Hypothalamus (tissue), 51 donors: ENCODE measurements around the gene NCAPH2.
"Not testable (repeated sequence)": the region's sequence is repeated elsewhere in the genome, so short reads cannot be mapped to it uniquely, and the experiment has no call there.

Experiments
- DNase-seq, 51 donors: peaks; one replicate each; lab custom pipeline; 2025; lab: John Stamatoyannopoulos, UW

The NCAPH2 gene

GRCh38 chr22:50527921-50528681 is 20.1 kb downstream of the NCAPH2 start:
- DNase-seq, result no peak

DNA sequence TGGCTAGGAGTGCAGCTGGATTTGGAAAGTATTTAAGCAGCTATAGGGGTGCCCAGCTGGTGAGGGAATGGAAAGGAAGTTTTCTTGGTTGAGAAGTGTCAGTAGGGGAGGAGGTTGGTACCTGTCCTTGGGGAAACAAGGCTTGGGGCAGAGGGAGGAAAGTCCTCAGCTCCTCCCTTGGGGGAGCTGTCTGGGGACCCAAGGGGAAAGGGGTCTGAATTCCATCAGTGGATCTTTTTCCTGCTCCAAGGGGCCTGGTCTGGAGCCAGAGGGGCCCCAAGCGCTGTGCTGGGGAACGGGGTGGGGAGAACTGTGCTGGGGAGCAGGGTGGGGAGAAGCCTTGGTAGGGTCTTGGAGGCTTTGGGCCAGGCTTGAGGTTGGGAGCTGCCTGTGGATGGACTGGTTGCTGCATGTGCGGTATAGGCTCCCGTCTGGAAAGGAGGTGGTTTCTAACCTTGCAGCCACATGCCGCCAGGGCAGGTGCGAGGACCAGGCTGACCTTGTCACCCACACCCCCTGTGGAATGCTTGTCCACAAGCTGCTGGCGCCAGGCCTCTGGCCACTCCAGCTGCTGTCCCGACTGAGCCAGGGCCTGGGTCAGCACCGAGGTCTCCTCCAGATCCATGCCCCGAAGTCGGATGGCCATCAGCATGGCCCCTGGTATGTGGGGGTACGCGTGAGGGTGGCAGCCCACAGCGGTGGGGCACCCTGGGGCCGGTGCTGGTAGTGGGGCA is 20.8 kb downstream of the NCAPH2 start:
- DNase-seq, result no peak

- DNase-seq, result no peak
Observed at GRCh38 chr22:50529416-50529896, 21.4 kb downstream of the NCAPH2 start.

GRCh38 chr22:50529897-50530579 is 22.0 kb downstream of the NCAPH2 start, which contains the start of gene TYMP:
Gene TYMP, minus strand, starts transcription at chr22:50530012. Its CDS starts 303 bp downstream, at chr22:50529709.
- DNase-seq, result peak in 3 of 51 donors; percentile 16 to 40 (median 18)

- no peak for DNase-seq
Observed at GRCh38 chr22:50530580-50530876, 22.5 kb downstream of the NCAPH2 start.

DNA sequence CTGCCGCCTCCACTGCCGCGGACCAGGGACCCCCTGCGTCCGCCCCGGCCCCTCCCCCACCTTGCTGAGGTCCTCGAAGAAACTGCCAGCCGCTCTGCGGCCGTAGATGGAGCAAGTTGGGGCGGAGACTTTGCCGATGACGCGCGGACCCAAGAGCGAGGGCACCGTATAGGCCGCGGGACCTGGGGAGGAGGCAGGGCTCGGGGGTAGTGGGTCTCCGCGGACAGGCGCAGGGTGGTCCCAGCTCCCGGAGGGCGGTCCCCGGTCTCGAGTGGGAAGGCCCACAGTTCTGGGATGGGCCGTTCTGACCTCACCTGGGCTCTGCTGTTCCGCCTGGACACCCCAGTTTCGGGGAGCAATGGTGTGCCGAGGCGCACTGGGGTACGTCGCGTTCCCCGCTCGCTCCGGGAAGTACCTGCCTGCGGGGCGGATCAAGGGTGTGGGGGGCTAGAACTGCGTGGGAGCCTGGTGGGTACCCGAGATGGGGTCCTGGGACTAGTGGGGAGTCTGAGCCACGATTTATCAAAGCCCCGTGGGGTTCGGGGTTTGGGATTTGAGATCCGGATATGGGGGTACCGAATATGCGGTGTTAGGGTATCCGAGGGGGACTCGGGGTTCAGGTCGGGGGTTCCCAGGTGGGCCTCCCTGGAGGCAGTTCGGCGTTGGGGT is 23.0 kb downstream of the NCAPH2 start:
- DNase-seq, result peak in 3 of 51 donors; percentile 26 to 36 (median 26)

GRCh38 chr22:50531546-50531961 is 23.5 kb downstream of the NCAPH2 start:
- DNase-seq, result no peak

GRCh38 chr22:50531962-50532674 is 24.1 kb downstream of the NCAPH2 start:
- DNase-seq, result peak in 1 of 51 donors; percentile 39

DNA sequence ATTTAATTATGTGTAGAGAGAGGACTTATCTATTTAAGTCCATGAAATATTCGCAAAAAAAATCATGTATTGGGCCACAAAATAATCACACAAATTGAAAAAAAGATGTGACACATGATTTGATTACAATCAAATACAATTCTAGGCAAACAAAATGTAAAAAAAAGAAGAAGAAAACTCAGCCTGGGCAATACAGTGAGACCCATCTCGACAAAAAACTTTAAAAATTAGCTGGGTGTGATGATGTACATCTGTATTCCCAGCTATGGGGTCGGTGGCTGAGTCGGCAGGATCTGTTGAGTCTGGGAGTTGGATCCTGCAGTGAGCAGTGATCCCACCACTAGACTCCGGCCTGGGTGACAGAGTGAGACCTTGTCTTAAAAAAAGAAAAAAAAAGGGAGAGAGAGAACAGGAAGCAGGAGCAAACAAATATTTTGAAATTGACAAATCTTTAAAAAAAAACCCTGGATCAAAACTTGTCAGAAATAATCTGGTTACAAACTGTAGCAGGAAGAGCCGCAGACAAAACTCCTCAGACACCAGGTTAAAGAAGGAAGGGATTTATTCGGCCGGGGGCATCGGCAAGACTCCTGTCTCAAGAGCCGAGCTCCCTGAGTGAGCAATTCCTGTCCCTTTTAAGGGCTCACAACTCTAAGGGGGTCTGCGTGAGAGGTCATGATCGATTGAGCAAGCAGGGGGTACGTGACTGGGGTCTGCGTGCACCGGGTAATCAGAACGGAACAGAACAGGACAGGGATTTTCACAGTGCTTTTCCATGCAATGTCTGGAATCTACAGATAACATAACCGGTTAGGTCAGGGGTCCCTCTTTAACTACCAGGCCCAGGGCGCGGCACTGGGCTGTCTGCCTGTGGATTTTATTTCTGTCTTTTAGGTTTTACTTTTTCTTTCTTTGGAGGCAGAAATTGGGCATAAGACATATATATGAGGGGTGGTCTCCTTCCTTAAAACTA is 25.1 kb downstream of the NCAPH2 start:
- DNase-seq, result no peak

DNA sequence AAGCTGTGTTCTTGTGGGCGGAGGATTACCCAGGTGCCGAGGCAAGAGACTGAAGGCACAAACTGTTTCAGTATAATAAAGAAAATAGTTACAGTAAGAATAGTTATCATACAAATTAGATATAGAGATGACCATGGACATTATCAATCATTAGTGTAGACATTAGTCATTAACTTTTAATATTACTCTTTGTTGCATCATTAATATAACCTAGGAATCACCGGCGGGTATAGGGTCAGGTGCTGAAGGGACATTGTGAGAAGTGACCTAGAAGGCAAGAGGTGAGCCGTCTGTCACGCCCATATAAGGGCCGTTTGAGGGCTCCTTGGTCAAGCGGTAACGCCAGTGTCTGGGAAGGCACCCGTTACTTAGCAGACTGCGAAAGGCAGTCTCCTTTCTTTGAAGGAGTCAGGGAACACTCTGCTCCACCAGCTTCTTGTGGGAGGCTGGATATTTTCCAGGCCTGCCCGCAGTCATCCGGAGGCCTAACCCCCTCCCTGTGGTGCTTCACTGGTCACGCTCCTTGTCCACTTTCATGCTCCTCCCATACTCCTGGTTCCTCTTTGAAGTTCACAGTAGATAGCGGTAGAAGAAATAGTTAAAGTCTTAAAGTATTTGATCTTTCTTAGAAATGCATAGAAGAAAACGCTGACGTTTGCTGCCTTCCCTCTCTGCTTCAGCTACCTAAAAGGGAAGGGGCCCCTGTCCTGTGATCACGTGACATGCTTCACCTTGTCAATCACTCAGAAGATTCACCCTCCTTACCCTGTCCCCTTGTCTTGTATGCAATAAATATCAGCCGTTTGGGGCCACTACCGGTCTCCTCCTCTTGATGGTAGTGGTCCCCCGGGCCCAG is 26.1 kb downstream of the NCAPH2 start:
- not testable (repeated sequence) for DNase-seq

DNA sequence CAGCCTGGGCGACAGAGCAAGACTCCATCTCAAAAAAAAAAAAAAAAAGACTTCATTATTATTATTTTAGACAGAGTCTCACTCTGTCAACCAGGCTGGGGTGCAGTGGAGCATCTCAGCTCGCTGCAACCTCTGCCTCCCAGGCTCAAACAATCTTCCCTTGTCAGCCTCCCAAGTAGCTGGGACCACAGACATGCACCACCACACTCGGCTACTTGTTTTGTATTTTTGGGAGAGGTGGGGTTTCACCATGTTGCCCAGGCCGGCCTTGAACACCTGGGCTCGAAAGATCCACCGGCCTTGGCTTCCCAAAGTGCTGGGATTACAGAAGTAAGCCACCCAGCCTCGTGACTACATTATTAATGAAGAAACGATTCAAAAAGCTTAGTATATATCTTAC is 27.1 kb downstream of the NCAPH2 start:
- DNase-seq, result no peak

- DNase-seq, result no peak
Observed at GRCh38 chr22:50536226-50536625, 28.2 kb downstream of the NCAPH2 start.

DNA sequence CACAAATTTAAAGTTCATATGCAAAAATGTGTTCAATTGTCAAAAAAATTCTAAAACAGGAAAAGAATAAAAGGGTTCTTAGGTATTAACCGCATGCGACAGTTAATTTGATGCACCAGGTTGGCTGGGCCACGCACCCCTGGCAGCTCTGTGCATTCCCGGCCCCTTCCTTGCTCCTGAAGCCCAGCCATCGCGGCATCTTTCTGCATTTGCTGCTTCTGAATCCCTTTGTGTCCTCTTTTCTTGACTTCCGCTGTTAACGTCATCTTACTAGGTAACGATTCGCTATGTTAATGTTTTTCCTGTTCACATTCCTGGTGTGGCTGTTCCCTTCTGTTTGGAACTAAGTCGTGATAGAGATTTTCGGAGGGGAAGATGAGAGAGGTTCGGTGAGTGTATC is 29.7 kb downstream of the NCAPH2 start:
- no peak for DNase-seq

DNA sequence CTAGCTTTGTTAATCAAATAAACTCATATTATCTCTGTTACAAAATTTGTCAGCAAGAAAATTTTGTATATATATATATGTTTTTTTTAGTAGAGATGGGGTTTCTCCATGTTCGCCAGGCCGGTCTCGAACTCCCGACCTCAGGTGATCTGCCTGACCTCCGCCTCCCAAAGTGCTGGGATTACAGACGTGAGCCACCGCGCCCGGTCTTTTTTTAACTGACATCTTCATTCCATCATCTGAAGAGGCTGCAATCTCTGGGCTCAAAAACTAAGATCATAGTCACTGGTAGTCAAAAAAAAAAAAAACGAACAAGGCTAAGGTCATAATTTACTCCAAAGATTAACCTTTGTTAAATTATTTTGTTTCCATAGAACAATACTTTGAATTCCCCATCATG is 32.4 kb downstream of the NCAPH2 start:
- no peak for DNase-seq

GRCh38 chr22:50541667-50542026 is 33.6 kb downstream of the NCAPH2 start:
- not testable (repeated sequence) for DNase-seq

GRCh38 chr22:50542416-50542927 is 34.4 kb downstream of the NCAPH2 start:
- no peak for DNase-seq

- peak in 25 of 51 donors; percentile 21 to 74 (median 46) for DNase-seq
Observed at GRCh38 chr22:50544078-50544745, 36.2 kb downstream of the NCAPH2 start.
